CD4-positive, alpha-beta T cell (primary cell): ENCODE results near the gene RNASE13. TPM values are rescaled to one million over a fixed set of nuclear protein-coding genes. Genes with fewer than 3 reads are reported as not detected.
A peak's percentile ranks its signal among the peaks of the same experiment; 100 is the strongest.

Experiments used
- ATAC-seq: fragments of 200-7000 bp; cut with Tn5 transposase; one replicate; pipeline ENCODE4 v1.10.0; 2022; ENCODE audit warnings: mild to moderate bottlenecking; ENCODE audit not compliant: poor library complexity
- CTCF ChIA-PET: fragments of 350-600 bp; sonication (Branson Sonifier 250); formaldehyde crosslinking; loops from one replicate; lab custom pipeline; 2021; ENCODE audit warnings: antibody characterized with exemption, inconsistent platforms; lab: Charles Lee
- POLR2A ChIA-PET: fragments of 350-600 bp; sonication (Branson Sonifier 250); formaldehyde crosslinking; loops from one replicate; lab custom pipeline; 2021; ENCODE audit warnings: antibody characterized with exemption, inconsistent platforms; lab: Charles Lee
- DNase-seq, 14 experiments: peaks; one replicate each; pipeline ENCODE4 v3.0.0-alpha.2; 2013 to 2020; ENCODE audit warnings: mixed read lengths in 2 of 14
- H3K27ac ChIP-seq, 2 donors: one replicate each; pipeline versions ENCODE4 v1.5.1 to v1.7.0; 2013; ENCODE audit warnings: low read length in 2 of 2, low read depth in 1 of 2, mild to moderate bottlenecking in 1 of 2
- H3K27me3 ChIP-seq, 2 experiments: 1 replicate in 1 of 2; 2 replicates in 1 of 2; pipeline versions ENCODE4 v1.6.1 to v1.7.0; 2013; ENCODE audit warnings: low read length in 2 of 2, control low read depth in 1 of 2, mild to moderate bottlenecking in 1 of 2, moderate library complexity in 1 of 2; ENCODE audit not compliant: insufficient read depth in 2 of 2, control insufficient read depth in 1 of 2
- H3K36me3 ChIP-seq: one replicate; pipeline ENCODE4 v1.6.1; 2013; ENCODE audit warnings: low read length, control low read depth; ENCODE audit not compliant: insufficient read depth
- H3K4me1 ChIP-seq: one replicate; pipeline ENCODE4 v1.6.1; 2013; ENCODE audit warnings: low read length, control low read depth; ENCODE audit not compliant: insufficient read depth
- H3K4me3 ChIP-seq: one replicate; pipeline ENCODE4 v1.5.1; 2013; ENCODE audit warnings: mild to moderate bottlenecking, low read length, moderate library complexity
- H3K9me3 ChIP-seq, 2 experiments: 1 replicate in 1 of 2; 2 replicates in 1 of 2; pipeline versions ENCODE4 v1.6.1 to v1.7.0; 2013; ENCODE audit warnings: low read length in 2 of 2, mild to moderate bottlenecking in 2 of 2, control low read depth in 1 of 2, moderate library complexity in 1 of 2; ENCODE audit not compliant: control insufficient read depth in 1 of 2, insufficient read depth in 1 of 2
- H3K27ac Mint-ChIP-seq: one replicate; pipeline ENCODE4 v1.8.0; 2020; ENCODE audit warnings: mixed read lengths
- H3K27me3 Mint-ChIP-seq: one replicate; pipeline ENCODE4 v1.8.0; 2021; ENCODE audit warnings: mixed read lengths
- H3K36me3 Mint-ChIP-seq: one replicate; pipeline ENCODE4 v1.8.0; 2021; ENCODE audit warnings: low read depth, mixed read lengths
- H3K4me1 Mint-ChIP-seq: one replicate; pipeline ENCODE4 v1.8.0; 2021; ENCODE audit warnings: low read depth, mixed read lengths
- H3K4me3 Mint-ChIP-seq: one replicate; pipeline ENCODE4 v1.8.0; 2020; ENCODE audit warnings: mild to moderate bottlenecking, mixed read lengths
- H3K9me3 Mint-ChIP-seq: one replicate; pipeline ENCODE4 v1.8.0; 2020; ENCODE audit warnings: mixed read lengths
- CTCF ChIP-seq: fragments of 200-600 bp; IDR thresholded peaks from one replicate; pipeline ENCODE4 v1.8.0; 2022; ENCODE audit warnings: antibody characterized with exemption, mild to moderate bottlenecking
- intact Hi-C, 2 experiments: fragments of 100-400 bp; cut with DNase I in 1 of 2; cut with micrococcal nuclease in 1 of 2; formaldehyde crosslinking; loops; one replicate each; pipeline versions ENCODE4 v1.15.1 to v1.9.0; 2023 to 2025; cut with DNase I, micrococcal nuclease
- total RNA-seq, 174 experiments: library from RNA in 2 of 174; stranded (reverse) in 2 of 174; gene quantifications; one replicate each; pipeline ENCODE4 v1.2.3 and lab custom pipeline; 2021 to 2026

Gene RNASE13
- total RNA-seq, 2 experiments from 2014 or later, result not detected

- Histone ChIP-seq H3K27ac (no peak overlapping the region), H3K4me3 (no peak overlapping the region), H3K27me3 (peaks cover 0 to 3% of the 10 kb centered on the region in 2 experiments), H3K36me3 (no peaks in the 10 kb centered on the region), H3K4me1 (no peaks in the 10 kb centered on the region), H3K9me3 (no peaks in the 10 kb centered on the region)
- ChIA-PET POLR2A (no interaction called here), CTCF (interaction anchor here (1.1 kb wide), 1 partner anchor 18 kb away, joined by 4 read pairs; no protein-coding TSS in a partner anchor)
- no peaks in the 10 kb centered on the region for H3K4me1 Mint-ChIP-seq
- ATAC-seq (no peak), DNase-seq (no peak)
- intact Hi-C loops, result no loop called here
- no peak for TF ChIP-seq CTCF
- H3K27ac Mint-ChIP-seq, result no peak overlapping the region
- H3K9me3 Mint-ChIP-seq, result no peaks in the 10 kb centered on the region
- H3K36me3 Mint-ChIP-seq, result no peaks in the 10 kb centered on the region
- H3K27me3 Mint-ChIP-seq, result no peaks in the 10 kb centered on the region
- no peak overlapping the region for H3K4me3 Mint-ChIP-seq
Measured at GRCh38 chr14:21033133-21033698, 1.4 kb downstream of the RNASE13 start.

- H3K4me3 Mint-ChIP-seq, result no peak overlapping the region
- no peaks in the 10 kb centered on the region for H3K27me3 Mint-ChIP-seq
- H3K27ac ChIP-seq, result no peak overlapping the region
- CTCF ChIA-PET, result interaction anchor here (1.5 kb wide), 1 partner anchor 60 kb away, joined by 3 read pairs; no protein-coding TSS in a partner anchor
- H3K4me1 ChIP-seq, result no peaks in the 10 kb centered on the region
- intact Hi-C loops, result no loop called here
- no peaks in the 10 kb centered on the region for H3K36me3 ChIP-seq
- H3K4me1 Mint-ChIP-seq, result no peaks in the 10 kb centered on the region
- no peak for TF ChIP-seq CTCF
- H3K27ac Mint-ChIP-seq, result no peak overlapping the region
- peaks cover 0 to 3% of the 10 kb centered on the region in 2 experiments for H3K27me3 ChIP-seq
- H3K9me3 Mint-ChIP-seq, result no peaks in the 10 kb centered on the region
- DNase-seq (peak in 1 of 14 experiments; percentile 23), ATAC-seq (no peak)
- POLR2A ChIA-PET, result no interaction called here
- no peaks in the 10 kb centered on the region for H3K36me3 Mint-ChIP-seq
- no peaks in the 10 kb centered on the region for H3K9me3 ChIP-seq
- no peak overlapping the region for H3K4me3 ChIP-seq
Measured at GRCh38 chr14:21032326-21033132, 2.1 kb downstream of the RNASE13 start.

- Mint-ChIP-seq H3K9me3 (no peaks in the 10 kb centered on the region), H3K4me3 (no peak overlapping the region)
- POLR2A ChIA-PET, result no interaction called here
Measured at GRCh38 chr14:21030531-21030930, 4.1 kb downstream of the RNASE13 start.

More at GRCh38 chr14:21030531-21030930, 4.1 kb downstream of the RNASE13 start:
- no peak for ATAC-seq
- no peak for DNase-seq
- H3K4me3 ChIP-seq, result no peak overlapping the region
- no peaks in the 10 kb centered on the region for H3K9me3 ChIP-seq
- no peak overlapping the region for H3K27ac Mint-ChIP-seq
- H3K27me3 ChIP-seq, result peaks cover 0 to 3% of the 10 kb centered on the region in 2 experiments
- no peak for TF ChIP-seq CTCF
- H3K4me1 ChIP-seq, result peaks cover 4% of the 10 kb centered on the region
- CTCF ChIA-PET, result no interaction called here
- no peaks in the 10 kb centered on the region for H3K27me3 Mint-ChIP-seq
- no peaks in the 10 kb centered on the region for H3K36me3 ChIP-seq
- H3K4me1 Mint-ChIP-seq, result no peaks in the 10 kb centered on the region
- intact Hi-C loops, result no loop called here
- H3K27ac ChIP-seq, result no peak overlapping the region
- H3K36me3 Mint-ChIP-seq, result no peaks in the 10 kb centered on the region
